ENCODE measurements around the gene KLC1. TPM values are rescaled to one million over a fixed set of nuclear protein-coding genes. Genes with fewer than 3 reads are reported as not detected.

Gene KLC1
- polyA plus RNA-seq, 2 of the 4 experiments (the other 2 are of a cell fraction) = 81.8 to 150 TPM

DNA sequence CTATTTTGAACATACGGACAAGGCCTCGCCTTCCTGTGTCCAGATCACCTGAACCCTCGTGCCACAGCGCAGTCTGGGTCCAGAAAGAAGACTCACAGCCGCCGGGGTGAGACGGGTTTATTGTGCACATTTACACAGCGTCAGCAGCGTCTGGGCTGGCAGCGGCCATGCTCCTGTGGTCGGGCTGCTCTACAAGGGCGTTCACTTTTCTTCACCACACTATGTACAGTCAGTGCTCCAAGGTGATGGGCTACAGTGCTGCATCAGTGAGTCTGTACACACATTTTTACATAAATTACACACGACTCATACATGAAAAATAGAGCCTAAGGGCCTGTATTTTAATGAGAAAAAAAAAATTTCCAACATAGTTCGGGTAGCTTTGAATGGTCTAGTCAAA, 104.6 kb downstream of the KLC1 start:
- ChIA-PET POLR2A (no interaction called here), CTCF (interaction anchor here (1.2 kb wide), 1 partner anchor 188 kb away, joined by 4 read pairs; no protein-coding TSS in a partner anchor)
- no peak for DNase-seq (ENCODE audit: low read depth in 1 of 2, low spot score in 1 of 2)
- FAIRE-seq = no peak
- Histone ChIP-seq H3K4me3 (no peak overlapping the region), H3K4me1 (no peaks in the 10 kb centered on the region), H3K4me2 (no peak overlapping the region), H3K9me3 (no peaks in the 10 kb centered on the region), H3K27ac (no peak overlapping the region)
- TF ChIP-seq NFE2L2 (conservative IDR thresholded peaks at IDR 0.05; ENCODE audit: low read length) = no peak
- no peak for TF ChIP-seq RARB (CRISPR knock-in tag; IDR thresholded peaks at IDR 0.05)
- TF ChIP-seq REST (IDR thresholded peaks at IDR 0.05) = no peak
- no peak for TF ChIP-seq BCL3 (IDR thresholded peaks at IDR 0.05)
- TF ChIP-seq CBX8 (IDR thresholded peaks at IDR 0.05) = no peak
- no peak for TF ChIP-seq FOSL2 (IDR thresholded peaks at IDR 0.05)
- TF ChIP-seq FOSL2 (CRISPR knock-in tag; IDR thresholded peaks at IDR 0.05) = no peak
- TF ChIP-seq, protein P1, sequence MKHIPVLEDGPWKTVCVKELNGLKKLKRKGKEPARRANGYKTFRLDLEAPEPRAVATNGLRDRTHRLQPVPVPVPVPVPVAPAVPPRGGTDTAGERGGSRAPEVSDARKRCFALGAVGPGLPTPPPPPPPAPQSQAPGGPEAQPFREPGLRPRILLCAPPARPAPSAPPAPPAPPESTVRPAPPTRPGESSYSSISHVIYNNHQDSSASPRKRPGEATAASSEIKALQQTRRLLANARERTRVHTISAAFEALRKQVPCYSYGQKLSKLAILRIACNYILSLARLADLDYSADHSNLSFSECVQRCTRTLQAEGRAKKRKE (CRISPR knock-in tag; IDR thresholded peaks at IDR 0.05; ENCODE audit: low read depth) = no peak
- TF ChIP-seq MAFK (IDR thresholded peaks at IDR 0.05; ENCODE audit: partially characterized antibody) = no peak
- no peak for TF ChIP-seq CHD2 (IDR thresholded peaks at IDR 0.05; ENCODE audit: low read length, partially characterized antibody)
- no peak for TF ChIP-seq MAZ (IDR thresholded peaks at IDR 0.05; ENCODE audit: borderline replicate concordance, low read depth, low read length)
- no peak for TF ChIP-seq CEBPB (IDR thresholded peaks at IDR 0.05)
- TF ChIP-seq HES2 (IDR thresholded peaks at IDR 0.05) = no peak
- no peak for TF ChIP-seq CHD4 (IDR thresholded peaks at IDR 0.05; ENCODE audit: borderline replicate concordance)
- no peak for TF ChIP-seq ESRRA (IDR thresholded peaks at IDR 0.05; ENCODE audit: borderline replicate concordance, low read length)
- no peak for ATAC-seq
- WGBS (ENCODE audit: missing lambda C conversion rate) = 86% methylated on average over 14 of the region's 14 CpGs

DNA sequence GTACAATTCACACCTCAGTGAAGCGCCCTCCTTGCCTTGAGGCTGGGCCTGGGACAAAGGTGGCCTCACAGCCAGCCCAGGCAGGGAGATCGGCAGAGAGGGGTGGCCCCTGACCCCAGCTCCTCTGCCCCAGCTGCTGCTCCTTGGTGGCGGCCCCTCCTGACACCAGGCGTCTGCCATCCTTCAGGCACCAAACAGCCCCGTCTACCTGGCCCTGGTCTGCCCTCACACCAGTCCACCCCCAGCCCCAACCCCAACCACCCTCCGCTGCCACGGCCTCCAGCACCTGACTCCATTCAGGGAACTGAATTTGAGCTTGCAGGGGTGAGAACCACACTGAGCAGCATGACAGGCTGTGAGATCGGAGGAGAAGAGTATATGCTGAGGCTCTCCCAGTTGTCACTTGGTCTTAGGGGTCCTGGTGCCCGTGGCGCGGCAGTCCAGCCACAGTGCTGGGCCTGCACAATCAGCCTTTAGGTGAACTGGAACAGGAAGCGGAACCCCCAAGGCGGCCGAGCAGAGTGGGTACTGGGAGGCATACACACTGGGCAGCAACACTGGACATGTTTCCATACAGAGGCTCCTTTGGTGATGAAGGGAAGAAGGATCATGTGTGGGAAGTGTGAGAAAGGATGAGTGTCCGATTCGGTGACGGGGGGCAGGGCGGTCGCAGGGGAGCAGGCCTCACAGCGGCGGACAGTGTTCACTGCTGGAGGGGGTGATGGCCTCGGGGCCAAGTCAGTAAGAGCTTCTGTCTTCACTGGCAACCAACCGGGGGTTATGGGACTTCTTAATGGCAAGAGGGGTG, 105.3 kb downstream of the KLC1 start:
- no peak for FAIRE-seq
- ChIA-PET CTCF (no interaction called here), POLR2A (no interaction called here)
- ATAC-seq = no peak
- Histone ChIP-seq H3K9me3 (no peaks in the 10 kb centered on the region), H3K4me2 (no peak overlapping the region), H3K4me3 (no peak overlapping the region), H3K27ac (no peak overlapping the region), H3K4me1 (no peaks in the 10 kb centered on the region)
- DNase-seq (ENCODE audit: low read depth in 1 of 2, low spot score in 1 of 2) = no peak
- 94% methylated on average over 19 of the region's 23 CpGs for WGBS (ENCODE audit: missing lambda C conversion rate)
- TF ChIP-seq, protein P1 (CRISPR knock-in tag; IDR thresholded peaks at IDR 0.05; ENCODE audit: low read depth) = no peak
- no peak for TF ChIP-seq HOXA7 (CRISPR knock-in tag; IDR thresholded peaks at IDR 0.05)
- TF ChIP-seq PBX3 (IDR thresholded peaks at IDR 0.05) = no peak

Measured in A549 (cell line).